ENCODE data around the gene NQO1.

Gene NQO1

GRCh38 chr16:69747115-69747514 is 20.8 kb upstream of the NQO1 start:
- no peak overlapping the region for H3K4me3 ChIP-seq (replicated peaks; ENCODE audit: insufficient read depth, low read length)
- TF ChIP-seq REST (IDR thresholded peaks at IDR 0.05; ENCODE audit: insufficient replicate concordance, low read depth) (no peak), CTCF (IDR thresholded peaks at IDR 0.05; ENCODE audit: insufficient read depth, low read length) (no peak), GABPA (IDR thresholded peaks at IDR 0.05; ENCODE audit: low read depth) (no peak), POLR2AphosphoS5 (IDR thresholded peaks at IDR 0.05; ENCODE audit: low read depth) (no peak), SPI1 (IDR thresholded peaks at IDR 0.05; ENCODE audit: borderline replicate concordance, low read depth) (no peak)
- DNase-seq (ENCODE audit: low read depth in 1 of 2, low spot score in 1 of 2), result no peak
- H3K27ac ChIP-seq (replicated peaks), result no peak overlapping the region
- H3K27me3 ChIP-seq (ENCODE audit: insufficient read depth, poor library complexity, severe bottlenecking), result no peaks in the 10 kb centered on the region

- no peaks in the 10 kb centered on the region for H3K27me3 ChIP-seq (ENCODE audit: insufficient read depth, poor library complexity, severe bottlenecking)
- no peak for TF ChIP-seq SPI1 (IDR thresholded peaks at IDR 0.05; ENCODE audit: borderline replicate concordance, low read depth)
- TF ChIP-seq CTCF (IDR thresholded peaks at IDR 0.05; ENCODE audit: insufficient read depth, low read length), result no peak
- no peak for TF ChIP-seq POLR2AphosphoS5 (IDR thresholded peaks at IDR 0.05; ENCODE audit: low read depth)
- TF ChIP-seq GABPA (IDR thresholded peaks at IDR 0.05; ENCODE audit: low read depth), result no peak
- TF ChIP-seq REST (IDR thresholded peaks at IDR 0.05; ENCODE audit: insufficient replicate concordance, low read depth), result no peak
- H3K27ac ChIP-seq (replicated peaks), result no peak overlapping the region
- no peak for DNase-seq (ENCODE audit: low read depth in 1 of 2, low spot score in 1 of 2)
- H3K4me3 ChIP-seq (replicated peaks; ENCODE audit: insufficient read depth, low read length), result no peak overlapping the region
Measured at GRCh38 chr16:69745959-69746358, 19.6 kb upstream of the NQO1 start.

GRCh38 chr16:69745232-69745612 is 18.9 kb upstream of the NQO1 start:
- Histone ChIP-seq H3K27me3 (ENCODE audit: insufficient read depth, poor library complexity, severe bottlenecking) (no peaks in the 10 kb centered on the region), H3K4me3 (replicated peaks; ENCODE audit: insufficient read depth, low read length) (no peak overlapping the region)
- TF ChIP-seq POLR2AphosphoS5 (IDR thresholded peaks at IDR 0.05; ENCODE audit: low read depth) (no peak), REST (IDR thresholded peaks at IDR 0.05; ENCODE audit: insufficient replicate concordance, low read depth) (no peak), SPI1 (IDR thresholded peaks at IDR 0.05; ENCODE audit: borderline replicate concordance, low read depth) (no peak), GABPA (IDR thresholded peaks at IDR 0.05; ENCODE audit: low read depth) (no peak), CTCF (IDR thresholded peaks at IDR 0.05; ENCODE audit: insufficient read depth, low read length) (no peak)

More at GRCh38 chr16:69745232-69745612, 18.9 kb upstream of the NQO1 start:
- DNase-seq (ENCODE audit: low read depth in 1 of 2, low spot score in 1 of 2), result no peak
- no peak overlapping the region for H3K27ac ChIP-seq (replicated peaks)
